ENCODE data around the gene TTC38.

The TTC38 gene

GRCh38 chr22:46290843-46291785 lies 23.3 kb downstream of the TTC38 start:
- TF ChIP-seq, protein P1, sequence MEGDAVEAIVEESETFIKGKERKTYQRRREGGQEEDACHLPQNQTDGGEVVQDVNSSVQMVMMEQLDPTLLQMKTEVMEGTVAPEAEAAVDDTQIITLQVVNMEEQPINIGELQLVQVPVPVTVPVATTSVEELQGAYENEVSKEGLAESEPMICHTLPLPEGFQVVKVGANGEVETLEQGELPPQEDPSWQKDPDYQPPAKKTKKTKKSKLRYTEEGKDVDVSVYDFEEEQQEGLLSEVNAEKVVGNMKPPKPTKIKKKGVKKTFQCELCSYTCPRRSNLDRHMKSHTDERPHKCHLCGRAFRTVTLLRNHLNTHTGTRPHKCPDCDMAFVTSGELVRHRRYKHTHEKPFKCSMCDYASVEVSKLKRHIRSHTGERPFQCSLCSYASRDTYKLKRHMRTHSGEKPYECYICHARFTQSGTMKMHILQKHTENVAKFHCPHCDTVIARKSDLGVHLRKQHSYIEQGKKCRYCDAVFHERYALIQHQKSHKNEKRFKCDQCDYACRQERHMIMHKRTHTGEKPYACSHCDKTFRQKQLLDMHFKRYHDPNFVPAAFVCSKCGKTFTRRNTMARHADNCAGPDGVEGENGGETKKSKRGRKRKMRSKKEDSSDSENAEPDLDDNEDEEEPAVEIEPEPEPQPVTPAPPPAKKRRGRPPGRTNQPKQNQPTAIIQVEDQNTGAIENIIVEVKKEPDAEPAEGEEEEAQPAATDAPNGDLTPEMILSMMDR (conservative IDR thresholded peaks at IDR 0.05; ENCODE audit: low read depth, low read length), result no peak
- no peak for DNase-seq (ENCODE audit: low read depth)
- H3K4me3 ChIP-seq (ENCODE audit: low read depth, low read length), result no peak overlapping the region

DNA sequence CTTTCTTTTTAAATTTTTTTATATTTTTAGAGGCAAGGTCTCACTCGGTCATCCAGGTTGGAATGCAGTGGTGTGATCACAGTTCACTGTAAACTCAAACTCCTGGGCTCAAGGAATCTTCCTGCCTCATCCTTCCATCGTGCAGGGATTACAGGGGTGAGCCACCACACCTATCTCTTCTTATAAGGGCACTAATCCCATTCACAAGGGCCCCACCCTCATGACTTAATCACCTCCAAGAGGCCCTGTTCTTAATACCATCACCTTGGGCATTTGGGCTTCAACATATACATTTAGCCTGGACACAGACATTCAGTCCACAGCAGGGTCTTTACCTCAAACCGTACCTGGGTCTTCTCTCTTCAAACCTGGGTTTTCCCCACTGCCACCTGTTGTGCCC lies 24.4 kb downstream of the TTC38 start:
- TF ChIP-seq, protein P1 (conservative IDR thresholded peaks at IDR 0.05; ENCODE audit: low read depth, low read length), result no peak
- DNase-seq (ENCODE audit: low read depth), result no peak
- no peak overlapping the region for H3K4me3 ChIP-seq (ENCODE audit: low read depth, low read length)

DNA sequence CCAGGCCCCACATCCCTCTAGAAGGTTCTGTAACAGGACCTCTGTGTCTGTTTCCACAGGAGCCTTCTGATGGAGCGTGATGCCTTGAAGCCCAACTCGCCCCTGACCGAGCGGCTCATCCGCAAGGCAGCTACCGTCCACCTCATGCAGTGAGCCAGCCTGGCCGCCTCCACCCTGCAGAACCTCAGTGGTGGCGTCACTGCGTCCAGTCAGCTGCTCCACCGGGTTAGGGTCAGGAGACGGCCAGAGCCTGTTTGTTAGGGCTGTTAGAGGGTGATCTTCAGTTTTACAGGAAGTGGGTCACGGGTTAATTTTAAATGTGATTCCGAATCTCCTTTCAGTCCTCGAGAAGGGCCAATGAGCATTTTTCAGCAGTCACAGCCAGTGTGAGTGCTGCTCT lies 24.9 kb downstream of the TTC38 start:
- DNase-seq (ENCODE audit: low read depth), result no peak
- no peak overlapping the region for H3K4me3 ChIP-seq (ENCODE audit: low read depth, low read length)
- TF ChIP-seq, protein P1 (conservative IDR thresholded peaks at IDR 0.05; ENCODE audit: low read depth, low read length), result no peak

DNA sequence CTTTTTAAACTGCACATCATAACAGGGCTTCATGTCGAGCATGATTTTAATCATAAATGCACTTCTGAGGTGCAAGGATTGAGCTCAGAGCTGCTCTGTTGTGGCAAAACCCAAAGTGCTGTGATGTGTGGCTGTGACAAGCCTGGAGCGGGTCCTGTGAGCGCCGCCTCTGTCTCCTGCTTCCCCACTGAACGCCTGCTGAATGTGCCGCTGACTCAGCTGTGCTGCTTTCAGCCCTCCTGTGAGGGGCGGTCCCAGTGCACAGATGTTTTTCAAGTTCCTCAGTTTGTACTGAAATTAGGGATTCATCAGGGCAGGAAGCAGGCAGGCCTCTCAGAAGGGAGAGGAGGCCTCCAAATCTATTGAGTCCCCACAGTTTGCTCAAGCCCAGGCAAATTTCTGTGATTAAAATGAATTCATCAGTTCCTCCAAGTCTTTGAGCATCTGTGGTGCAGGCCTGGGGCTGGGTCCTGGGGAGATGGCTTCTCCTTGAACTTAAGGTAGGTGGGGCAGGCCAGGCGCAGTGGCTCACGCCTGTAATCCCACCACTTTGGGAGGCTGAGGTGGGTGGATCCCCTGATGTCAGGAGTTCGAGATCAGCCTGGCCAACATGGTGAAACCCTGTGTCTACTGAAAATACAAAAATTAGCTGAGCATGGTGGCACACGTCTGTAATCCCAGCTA lies 25.9 kb downstream of the TTC38 start:
- DNase-seq (ENCODE audit: low read depth), result peak; percentile 76
- TF ChIP-seq, protein P1 (conservative IDR thresholded peaks at IDR 0.05; ENCODE audit: low read depth, low read length), result no peak
- no peak overlapping the region for H3K4me3 ChIP-seq (ENCODE audit: low read depth, low read length)

DNA sequence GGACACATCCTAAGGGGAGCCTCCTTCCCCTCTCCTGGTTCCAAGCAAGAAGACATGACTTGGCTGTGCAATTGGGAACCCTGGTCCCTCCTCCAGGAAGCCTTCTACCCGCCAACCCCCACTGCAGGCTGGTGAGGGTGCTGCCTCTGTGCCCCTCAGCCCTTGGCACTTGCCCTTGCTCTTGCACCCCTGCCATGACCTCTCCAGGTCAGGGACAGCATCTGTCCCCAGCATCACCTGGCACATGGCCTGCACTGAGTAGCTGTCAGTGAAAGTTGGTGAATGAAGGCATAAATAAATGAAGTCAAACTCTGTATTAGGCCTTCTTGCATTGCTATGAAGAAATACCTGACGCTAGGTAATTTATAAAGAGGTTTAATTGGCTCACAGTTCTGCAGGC lies 27.0 kb downstream of the TTC38 start:
- DNase-seq (ENCODE audit: low read depth), result no peak
- TF ChIP-seq, protein P1 (conservative IDR thresholded peaks at IDR 0.05; ENCODE audit: low read depth, low read length), result no peak
- no peak overlapping the region for H3K4me3 ChIP-seq (ENCODE audit: low read depth, low read length)

GRCh38 chr22:46295277-46295971 lies 27.6 kb downstream of the TTC38 start:
- TF ChIP-seq, protein P1 (conservative IDR thresholded peaks at IDR 0.05; ENCODE audit: low read depth, low read length), result no peak
- no peak overlapping the region for H3K4me3 ChIP-seq (ENCODE audit: low read depth, low read length)
- no peak for DNase-seq (ENCODE audit: low read depth)

All from choroid plexus epithelial cell (primary cell).